Measurements from ENCODE around the gene FKBP8.

DNA sequence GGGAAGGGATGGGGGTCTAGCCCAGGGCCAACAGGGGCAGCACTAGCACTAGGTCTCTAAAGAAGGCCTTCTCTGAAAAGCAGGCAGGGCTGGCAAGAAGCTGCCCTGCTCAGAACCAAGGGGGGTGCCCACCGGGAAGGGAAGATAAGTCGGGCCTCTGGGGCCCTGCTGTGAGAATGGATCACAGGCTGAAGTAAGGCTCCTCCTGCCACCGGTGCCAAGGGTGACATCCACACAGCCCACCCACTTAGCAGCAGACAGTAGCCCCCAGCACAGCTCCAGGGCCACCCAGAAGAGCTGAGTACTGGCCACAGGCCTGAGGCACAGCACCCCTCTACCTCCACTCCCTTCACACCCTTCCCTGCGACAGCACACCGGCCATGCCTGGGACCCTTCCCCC, 27.4 kb downstream of the FKBP8 start:
- TF ChIP-seq, protein P1, sequence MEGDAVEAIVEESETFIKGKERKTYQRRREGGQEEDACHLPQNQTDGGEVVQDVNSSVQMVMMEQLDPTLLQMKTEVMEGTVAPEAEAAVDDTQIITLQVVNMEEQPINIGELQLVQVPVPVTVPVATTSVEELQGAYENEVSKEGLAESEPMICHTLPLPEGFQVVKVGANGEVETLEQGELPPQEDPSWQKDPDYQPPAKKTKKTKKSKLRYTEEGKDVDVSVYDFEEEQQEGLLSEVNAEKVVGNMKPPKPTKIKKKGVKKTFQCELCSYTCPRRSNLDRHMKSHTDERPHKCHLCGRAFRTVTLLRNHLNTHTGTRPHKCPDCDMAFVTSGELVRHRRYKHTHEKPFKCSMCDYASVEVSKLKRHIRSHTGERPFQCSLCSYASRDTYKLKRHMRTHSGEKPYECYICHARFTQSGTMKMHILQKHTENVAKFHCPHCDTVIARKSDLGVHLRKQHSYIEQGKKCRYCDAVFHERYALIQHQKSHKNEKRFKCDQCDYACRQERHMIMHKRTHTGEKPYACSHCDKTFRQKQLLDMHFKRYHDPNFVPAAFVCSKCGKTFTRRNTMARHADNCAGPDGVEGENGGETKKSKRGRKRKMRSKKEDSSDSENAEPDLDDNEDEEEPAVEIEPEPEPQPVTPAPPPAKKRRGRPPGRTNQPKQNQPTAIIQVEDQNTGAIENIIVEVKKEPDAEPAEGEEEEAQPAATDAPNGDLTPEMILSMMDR (IDR thresholded peaks at IDR 0.05) = no peak
- no peak for TF ChIP-seq POLR2A (IDR thresholded peaks at IDR 0.05)

Data from adrenal gland (tissue), 5 donors.